CD4-positive, alpha-beta T cell treated with Interferon alpha-2 for 1 hour (primary cell): Measurements from ENCODE around the gene SQSTM1.

Experiments used
- DNase-seq, 2 donors: peaks; one replicate each; pipeline ENCODE4 v3.0.0-alpha.2; 2020 to 2022

Gene SQSTM1

GRCh38 chr5:179795049-179795862 lies 25.4 kb upstream of the SQSTM1 start:
- DNase-seq = no peak

DNA sequence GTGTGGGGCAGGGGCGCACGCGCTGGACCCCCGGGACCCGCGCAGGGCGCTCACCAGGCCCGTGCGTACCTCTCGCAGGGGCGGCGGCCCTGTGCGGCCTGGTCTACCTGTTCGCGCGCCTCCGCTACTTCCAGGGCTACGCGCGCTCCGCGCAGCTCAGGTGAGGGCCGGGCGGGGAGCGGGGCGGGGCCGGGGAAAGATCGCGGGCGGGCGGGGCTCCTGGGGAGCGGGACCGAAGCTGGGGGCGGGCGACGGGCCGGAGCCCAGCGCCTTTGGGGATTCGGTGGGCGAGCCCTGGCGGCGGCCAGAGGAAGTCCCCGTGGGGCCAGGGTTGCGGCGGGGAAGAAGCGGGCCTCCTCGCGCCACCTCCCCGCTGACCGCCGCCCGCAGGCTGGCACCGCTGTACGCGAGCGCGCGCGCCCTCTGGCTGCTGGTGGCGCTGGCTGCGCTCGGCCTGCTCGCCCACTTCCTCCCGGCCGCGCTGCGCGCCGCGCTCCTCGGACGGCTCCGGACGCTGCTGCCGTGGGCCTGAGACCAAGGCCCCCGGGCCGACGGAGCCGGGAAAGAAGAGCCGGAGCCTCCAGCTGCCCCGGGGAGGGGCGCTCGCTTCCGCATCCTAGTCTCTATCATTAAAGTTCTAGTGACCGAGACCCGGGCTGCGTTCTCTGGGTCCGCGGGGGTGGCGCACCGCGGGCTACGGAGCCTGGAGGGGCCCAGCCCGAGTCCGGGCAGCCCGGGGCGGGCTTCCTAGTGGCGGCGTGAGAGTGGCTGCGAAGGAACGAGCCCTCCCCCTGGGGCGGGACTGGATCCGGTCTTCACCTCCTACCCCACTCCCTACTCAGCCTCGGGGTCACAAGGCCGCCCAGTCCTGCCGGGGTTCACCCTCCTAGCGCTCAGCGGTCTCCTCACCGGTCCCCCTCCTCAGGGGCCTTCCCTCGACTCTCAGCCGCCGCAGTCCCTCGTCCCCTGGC lies 24.6 kb upstream of the SQSTM1 start:
- peak; percentile 67 to 77 for DNase-seq

- DNase-seq = no peak
Observed at GRCh38 chr5:179796877-179797608, 23.7 kb upstream of the SQSTM1 start.

DNA sequence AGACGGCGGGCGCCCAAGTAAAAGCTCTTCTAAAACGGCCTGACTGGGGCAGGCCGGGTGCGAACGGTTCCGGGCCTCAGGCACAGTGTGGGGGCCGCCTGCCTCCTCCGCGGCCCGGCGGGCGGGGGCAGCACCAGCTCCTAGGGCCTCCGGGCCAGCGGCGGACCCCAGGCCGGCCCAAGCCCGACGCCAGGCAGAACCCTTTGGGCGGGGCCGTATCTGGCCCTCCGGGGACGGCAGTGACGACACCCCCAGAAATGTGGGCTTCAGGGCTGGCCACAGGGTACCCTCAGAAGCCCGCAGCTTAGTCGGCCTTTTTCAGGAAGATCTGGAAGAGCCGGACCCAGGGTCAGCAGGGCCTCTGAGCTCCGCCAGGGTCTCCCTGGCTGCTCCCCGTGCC lies 23.0 kb upstream of the SQSTM1 start:
- no peak for DNase-seq

- DNase-seq = no peak
Observed at GRCh38 chr5:179798144-179798770, 22.4 kb upstream of the SQSTM1 start.

GRCh38 chr5:179798771-179799643 lies 21.7 kb upstream of the SQSTM1 start:
- no peak for DNase-seq

DNA sequence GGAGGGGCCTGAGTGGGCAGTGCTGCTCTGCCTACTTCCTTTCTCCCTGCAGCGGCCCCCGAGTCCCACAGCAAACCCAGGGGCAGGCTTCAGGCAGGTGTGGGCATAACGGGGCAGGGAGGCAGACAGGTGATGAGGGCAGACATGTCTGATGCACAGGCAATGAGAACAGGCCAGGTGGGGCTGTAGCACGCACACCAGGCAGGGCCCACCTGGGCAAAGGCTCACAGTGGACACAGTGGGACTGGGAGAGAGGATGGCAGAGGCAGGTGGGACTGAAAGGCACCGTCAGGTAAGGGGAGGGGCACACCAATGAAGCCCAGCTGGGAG lies 21.1 kb upstream of the SQSTM1 start:
- DNase-seq = no peak

- DNase-seq = no peak
Observed at GRCh38 chr5:179800071-179800695, 20.5 kb upstream of the SQSTM1 start.

DNA sequence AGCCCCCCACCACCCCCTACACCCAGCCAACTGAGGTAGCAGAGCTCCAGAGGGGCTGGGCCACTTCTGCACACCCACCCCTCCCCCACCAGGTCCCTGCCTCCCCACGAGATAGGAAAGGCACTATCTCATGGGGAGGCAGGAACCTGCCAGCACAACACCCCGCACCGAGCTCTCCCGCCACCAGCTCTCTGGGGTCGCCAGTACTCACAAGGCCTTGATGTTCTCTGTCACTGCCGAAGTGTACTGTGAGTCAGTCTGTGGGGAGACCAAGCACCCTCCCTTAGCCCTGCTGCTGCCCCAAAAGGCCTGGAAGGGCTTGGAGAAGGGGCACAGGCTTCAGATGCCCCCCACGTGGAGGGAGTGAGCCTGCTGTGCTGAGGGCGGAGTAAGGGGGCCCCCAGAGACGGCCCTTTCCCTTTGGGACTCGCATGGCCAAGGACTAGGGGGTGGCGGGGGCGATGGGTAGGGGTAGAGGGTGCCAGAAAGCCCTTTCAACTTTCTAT lies 20.0 kb upstream of the SQSTM1 start:
- DNase-seq = no peak

GRCh38 chr5:179801304-179802206 lies 19.1 kb upstream of the SQSTM1 start:
- DNase-seq = peak; percentile 84 to 87

GRCh38 chr5:179802207-179802883 lies 18.4 kb upstream of the SQSTM1 start:
- no peak for DNase-seq

DNA sequence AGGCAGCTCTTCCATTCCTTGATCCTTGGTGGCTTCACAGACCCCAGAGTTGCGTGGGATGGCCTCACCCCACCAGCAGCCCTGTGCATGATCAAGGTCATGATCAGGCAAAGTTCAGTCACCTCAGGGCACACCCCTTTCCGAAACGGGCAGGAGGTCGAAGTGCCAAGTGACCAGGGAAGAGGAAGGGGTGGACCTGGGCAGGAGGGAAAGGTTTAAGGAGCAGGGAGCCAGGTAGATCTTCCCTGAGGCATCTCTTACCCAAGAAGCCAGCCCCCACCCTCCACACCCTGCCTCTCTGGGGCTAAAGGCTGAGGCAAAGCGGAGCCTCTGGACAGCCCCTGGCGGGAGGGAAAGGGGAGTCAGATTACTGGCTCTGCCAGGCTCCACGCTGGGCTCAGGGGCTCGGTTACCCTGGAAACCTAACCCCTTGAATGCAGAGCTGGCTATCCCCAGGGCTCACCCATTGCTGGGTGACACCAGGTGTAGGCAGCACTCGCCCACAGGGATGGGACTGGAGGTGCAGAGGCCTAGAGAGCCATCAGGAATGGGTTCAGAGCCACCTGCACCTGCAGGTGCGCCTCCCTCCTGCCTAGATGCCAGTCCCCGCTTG lies 17.6 kb upstream of the SQSTM1 start:
- no peak for DNase-seq

GRCh38 chr5:179803651-179804554 lies 16.8 kb upstream of the SQSTM1 start:
- peak in 1 of 2 donors; percentile 27 for DNase-seq

- DNase-seq = no peak
Observed at GRCh38 chr5:179804555-179804947, 16.2 kb upstream of the SQSTM1 start.

DNA sequence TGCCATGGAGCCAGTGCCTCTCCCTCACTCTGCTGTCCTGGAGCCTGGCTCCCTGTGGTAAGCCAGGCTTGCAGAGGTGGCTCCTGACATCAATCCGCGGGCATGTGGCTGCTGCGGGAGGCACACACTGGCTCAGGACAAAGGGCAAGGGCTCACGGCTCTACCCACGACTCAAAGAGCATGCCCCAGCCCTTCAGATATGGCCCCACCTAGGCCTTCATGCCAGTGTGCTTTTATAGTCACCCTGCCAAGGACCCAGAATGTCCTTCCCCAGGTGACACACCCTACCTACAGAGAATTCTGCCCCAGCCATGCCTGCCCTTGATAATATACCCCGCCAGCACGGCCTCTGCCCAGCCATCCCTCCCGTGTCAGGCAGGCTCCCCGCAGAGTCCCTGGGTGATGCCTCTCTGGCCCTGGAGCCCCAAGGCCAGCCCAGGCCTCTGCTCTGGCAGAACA lies 15.6 kb upstream of the SQSTM1 start:
- no peak for DNase-seq

DNA sequence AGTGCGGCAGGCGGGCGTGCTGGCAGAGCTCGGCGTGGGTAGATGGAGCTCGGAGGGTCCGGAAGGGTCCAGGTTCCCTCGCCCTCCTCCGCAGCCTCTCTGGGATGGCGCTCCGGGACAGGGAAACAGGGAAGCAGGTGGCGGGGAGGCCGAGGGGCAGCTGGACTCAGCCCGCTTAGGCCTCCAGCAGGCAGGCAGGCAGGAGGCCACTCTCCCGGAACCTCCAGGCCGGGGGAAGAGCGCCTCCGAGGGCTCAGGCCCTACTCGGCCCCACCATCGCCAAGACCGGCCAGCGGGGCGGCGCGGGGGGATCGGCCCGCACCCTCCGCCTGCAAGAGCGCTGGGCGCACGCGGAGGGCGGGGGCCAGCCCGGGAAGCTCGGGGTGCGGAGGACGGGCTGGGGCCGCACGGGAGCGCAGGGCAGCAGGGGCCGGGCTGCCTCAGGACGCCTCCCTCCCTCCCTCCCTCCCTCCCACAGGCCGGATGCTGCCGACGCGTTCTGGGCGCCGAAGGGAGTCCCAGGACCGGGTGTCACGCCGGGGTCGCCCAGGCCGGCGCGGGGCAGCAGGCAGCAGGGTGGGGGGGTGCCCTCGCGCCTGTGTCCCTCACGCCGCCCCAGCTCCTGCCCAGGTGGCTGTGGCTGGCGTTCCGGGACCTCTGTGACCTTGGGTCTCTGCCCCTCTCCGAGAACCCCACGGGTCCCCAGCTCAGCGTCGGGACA lies 15.0 kb upstream of the SQSTM1 start:
- DNase-seq = peak; percentile 32 to 53
